Vagina (tissue), 2 donors: ENCODE measurements around the gene FUT2. TPM values are rescaled to one million over a fixed set of nuclear protein-coding genes. Genes with fewer than 3 reads are reported as not detected.
"Not testable (repeated sequence)": the region's sequence is repeated elsewhere in the genome, so short reads cannot be mapped to it uniquely, and the experiment has no call there.

Experiments
- DNase-seq, 2 donors: peaks; one replicate each; pipeline ENCODE4 v3.0.0-alpha.2; 2017; ENCODE audit errors: extremely low spot score in 2 of 2
- H3K27ac ChIP-seq: fragments of 200-600 bp; sonication (generic); one replicate; pipeline ENCODE4 v1.5.1; 2019
- H3K27me3 ChIP-seq: fragments of 200-600 bp; sonication (generic); one replicate; pipeline ENCODE4 v1.5.1; 2019
- H3K36me3 ChIP-seq, 2 donors: fragments of 200-600 bp; sonication (generic); one replicate each; pipeline ENCODE4 v1.5.1; 2017 to 2019
- H3K4me1 ChIP-seq: fragments of 200-600 bp; sonication (generic); one replicate; pipeline ENCODE4 v1.5.1; 2019
- H3K4me3 ChIP-seq, 2 donors: fragments of 200-600 bp; sonication (generic); 1 replicate in 1 of 2; 2 replicates in 1 of 2; pipeline ENCODE4 v1.5.1; 2016 to 2019
- H3K9me3 ChIP-seq: fragments of 200-600 bp; sonication (generic); one replicate; pipeline ENCODE4 v1.5.1; 2019
- CTCF ChIP-seq, 3 experiments: fragments of 450-650 bp in 2 of 3; fragments of 200-600 bp in 1 of 3; sonication (generic) in 1 of 3; IDR thresholded peaks; one replicate each; pipeline ENCODE4 v1.5.1; 2017 to 2019; ENCODE audit warnings: antibody characterized with exemption in 3 of 3, mild to moderate bottlenecking in 2 of 3, moderate library complexity in 2 of 3
- POLR2A ChIP-seq, 2 donors: fragments of 450-650 bp; IDR thresholded peaks; one replicate each; pipeline ENCODE4 v1.6.1; 2017; ENCODE audit warnings: antibody characterized with exemption in 2 of 2, mild to moderate bottlenecking in 2 of 2, moderate library complexity in 2 of 2
- POLR2AphosphoS5 ChIP-seq, 2 donors: sonication (generic); formaldehyde crosslinking; IDR thresholded peaks; one replicate each; pipeline ENCODE4 v1.9.0; 2017; ENCODE audit warnings: antibody characterized with exemption in 2 of 2, mild to moderate bottlenecking in 2 of 2, low read depth in 1 of 2; ENCODE audit not compliant: insufficient read depth in 1 of 2
- intact Hi-C: fragments of 100-400 bp; cut with DNase I; formaldehyde crosslinking; loops from one replicate; pipeline ENCODE4 v1.15.1; 2023
- total RNA-seq: library from RNA; depleted of rRNA; stranded (reverse); fragments of >200 nt; gene quantifications from one replicate; pipeline ENCODE4 v1.2.3, GENCODE V29; 2016

Gene FUT2
- total RNA-seq, 1 donor from 2014 or later: 6.1 TPM

GRCh38 chr19:48676887-48677286, 18.9 kb upstream of the FUT2 start:
- TF ChIP-seq POLR2A (IDR thresholded peaks at IDR 0.05): no peak
- no peak for TF ChIP-seq POLR2AphosphoS5 (IDR thresholded peaks at IDR 0.05; ENCODE audit: insufficient read depth in 1 of 2, low read depth in 1 of 2)
- no peak for TF ChIP-seq CTCF (IDR thresholded peaks at IDR 0.05)
- Histone ChIP-seq H3K4me1 (peaks cover 10% of the 10 kb centered on the region), H3K36me3 (no peaks in the 10 kb centered on the region), H3K27ac (no peak overlapping the region), H3K4me3 (no peak overlapping the region), H3K27me3 (no peaks in the 10 kb centered on the region), H3K9me3 (no peaks in the 10 kb centered on the region)
- intact Hi-C loops: loop anchor here (10.0 kb wide), 1 partner anchor 58 kb away; no protein-coding TSS in a partner anchor
- DNase-seq: no peak

- Histone ChIP-seq H3K4me3 (no peak overlapping the region), H3K27me3 (no peaks in the 10 kb centered on the region), H3K9me3 (no peaks in the 10 kb centered on the region), H3K27ac (no peak overlapping the region), H3K36me3 (no peaks in the 10 kb centered on the region), H3K4me1 (peaks cover 10% of the 10 kb centered on the region)
- no peak for DNase-seq
- intact Hi-C loops: loop anchor here (10.0 kb wide), 1 partner anchor 57 kb away; no protein-coding TSS in a partner anchor
- TF ChIP-seq CTCF (IDR thresholded peaks at IDR 0.05): no peak
- no peak for TF ChIP-seq POLR2AphosphoS5 (IDR thresholded peaks at IDR 0.05; ENCODE audit: insufficient read depth in 1 of 2, low read depth in 1 of 2)
- no peak for TF ChIP-seq POLR2A (IDR thresholded peaks at IDR 0.05)
Measured at GRCh38 chr19:48678201-48678600, 17.6 kb upstream of the FUT2 start.

DNA sequence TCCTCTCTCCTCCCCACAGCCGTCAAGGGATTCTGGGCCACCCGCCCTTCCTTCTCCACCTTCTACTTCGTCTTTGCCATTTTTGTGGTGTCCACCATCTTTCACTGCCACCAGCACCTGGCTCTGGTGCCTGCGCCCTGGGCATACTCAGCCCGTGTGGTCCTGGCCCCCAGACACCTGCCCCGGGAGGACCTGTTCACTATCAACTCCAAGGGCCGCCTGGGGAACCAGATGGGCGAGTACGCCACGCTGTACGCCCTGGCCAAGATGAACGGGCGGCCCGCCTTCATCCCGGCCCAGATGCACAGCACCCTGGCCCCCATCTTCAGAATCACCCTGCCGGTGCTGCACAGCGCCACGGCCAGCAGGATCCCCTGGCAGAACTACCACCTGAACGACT, 15.8 kb upstream of the FUT2 start:
- DNase-seq, H3K9me3 ChIP-seq, H3K4me3 ChIP-seq, intact Hi-C loops, H3K4me1 ChIP-seq, H3K27ac ChIP-seq, H3K36me3 ChIP-seq, H3K27me3 ChIP-seq: not testable (repeated sequence)

GRCh38 chr19:48680436-48681126, 15.2 kb upstream of the FUT2 start:
- Histone ChIP-seq H3K27ac (no peak overlapping the region), H3K36me3 (no peaks in the 10 kb centered on the region), H3K4me1 (peaks cover 2% of the 10 kb centered on the region), H3K4me3 (no peak overlapping the region), H3K9me3 (no peaks in the 10 kb centered on the region), H3K27me3 (no peaks in the 10 kb centered on the region)
- TF ChIP-seq POLR2A (IDR thresholded peaks at IDR 0.05) (no peak), POLR2AphosphoS5 (IDR thresholded peaks at IDR 0.05; ENCODE audit: insufficient read depth in 1 of 2, low read depth in 1 of 2) (no peak), CTCF (IDR thresholded peaks at IDR 0.05) (no peak)
- no peak for DNase-seq
- intact Hi-C loops: no loop called here

- H3K27me3 ChIP-seq: no peaks in the 10 kb centered on the region
- no peaks in the 10 kb centered on the region for H3K36me3 ChIP-seq
- H3K4me3 ChIP-seq: no peak overlapping the region
- no peaks in the 10 kb centered on the region for H3K4me1 ChIP-seq
- DNase-seq: no peak
- no peak overlapping the region for H3K27ac ChIP-seq
- intact Hi-C loops: no loop called here
- no peaks in the 10 kb centered on the region for H3K9me3 ChIP-seq
- TF ChIP-seq POLR2AphosphoS5 (IDR thresholded peaks at IDR 0.05; ENCODE audit: insufficient read depth in 1 of 2, low read depth in 1 of 2) (no peak), POLR2A (IDR thresholded peaks at IDR 0.05) (no peak), CTCF (IDR thresholded peaks at IDR 0.05) (no peak)
Measured at GRCh38 chr19:48681127-48681470, 14.7 kb upstream of the FUT2 start.
